Measurements from ENCODE around the gene WFIKKN1. TPM values are rescaled to one million over a fixed set of nuclear protein-coding genes. Genes with fewer than 3 reads are reported as not detected.
A peak's percentile ranks its signal among the peaks of the same experiment; 100 is the strongest.

Gene WFIKKN1
- total RNA-seq, 1 experiment from 2014 or later, result 12.3 TPM

DNA sequence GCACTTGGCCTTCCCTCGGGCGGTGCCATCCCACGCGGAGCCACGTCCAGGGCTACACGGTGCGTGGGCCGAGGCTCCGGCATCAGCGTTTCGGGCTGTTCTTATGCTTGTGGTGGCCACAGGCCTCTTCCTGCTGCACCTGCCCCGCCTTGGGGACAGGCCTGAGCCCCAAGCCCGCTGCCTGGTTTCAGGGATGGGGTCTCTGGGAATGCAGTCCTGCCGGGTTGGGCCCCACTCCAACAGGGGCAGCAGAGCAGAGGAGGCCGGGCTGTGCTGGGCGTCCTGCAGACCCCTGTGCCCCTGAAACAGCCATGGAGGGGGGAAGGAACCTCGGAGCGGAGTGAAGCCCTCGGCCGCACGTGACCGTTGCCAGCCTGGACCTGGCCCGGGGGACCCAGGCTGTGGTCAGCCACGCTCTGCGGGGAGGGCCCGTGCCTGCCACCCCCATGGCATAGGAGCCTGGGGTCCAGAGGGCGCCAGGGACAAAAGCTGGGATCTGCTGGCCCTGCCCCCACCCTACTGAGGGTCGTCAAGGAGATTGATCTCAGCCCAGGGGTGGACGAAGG, 453 bp upstream of the WFIKKN1 start:
- TF ChIP-seq ZNF416 (CRISPR knock-in tag; IDR thresholded peaks at IDR 0.05), result peak; percentile 27; the same call in 1 of the 2 replicates
- TF ChIP-seq, protein P1, sequence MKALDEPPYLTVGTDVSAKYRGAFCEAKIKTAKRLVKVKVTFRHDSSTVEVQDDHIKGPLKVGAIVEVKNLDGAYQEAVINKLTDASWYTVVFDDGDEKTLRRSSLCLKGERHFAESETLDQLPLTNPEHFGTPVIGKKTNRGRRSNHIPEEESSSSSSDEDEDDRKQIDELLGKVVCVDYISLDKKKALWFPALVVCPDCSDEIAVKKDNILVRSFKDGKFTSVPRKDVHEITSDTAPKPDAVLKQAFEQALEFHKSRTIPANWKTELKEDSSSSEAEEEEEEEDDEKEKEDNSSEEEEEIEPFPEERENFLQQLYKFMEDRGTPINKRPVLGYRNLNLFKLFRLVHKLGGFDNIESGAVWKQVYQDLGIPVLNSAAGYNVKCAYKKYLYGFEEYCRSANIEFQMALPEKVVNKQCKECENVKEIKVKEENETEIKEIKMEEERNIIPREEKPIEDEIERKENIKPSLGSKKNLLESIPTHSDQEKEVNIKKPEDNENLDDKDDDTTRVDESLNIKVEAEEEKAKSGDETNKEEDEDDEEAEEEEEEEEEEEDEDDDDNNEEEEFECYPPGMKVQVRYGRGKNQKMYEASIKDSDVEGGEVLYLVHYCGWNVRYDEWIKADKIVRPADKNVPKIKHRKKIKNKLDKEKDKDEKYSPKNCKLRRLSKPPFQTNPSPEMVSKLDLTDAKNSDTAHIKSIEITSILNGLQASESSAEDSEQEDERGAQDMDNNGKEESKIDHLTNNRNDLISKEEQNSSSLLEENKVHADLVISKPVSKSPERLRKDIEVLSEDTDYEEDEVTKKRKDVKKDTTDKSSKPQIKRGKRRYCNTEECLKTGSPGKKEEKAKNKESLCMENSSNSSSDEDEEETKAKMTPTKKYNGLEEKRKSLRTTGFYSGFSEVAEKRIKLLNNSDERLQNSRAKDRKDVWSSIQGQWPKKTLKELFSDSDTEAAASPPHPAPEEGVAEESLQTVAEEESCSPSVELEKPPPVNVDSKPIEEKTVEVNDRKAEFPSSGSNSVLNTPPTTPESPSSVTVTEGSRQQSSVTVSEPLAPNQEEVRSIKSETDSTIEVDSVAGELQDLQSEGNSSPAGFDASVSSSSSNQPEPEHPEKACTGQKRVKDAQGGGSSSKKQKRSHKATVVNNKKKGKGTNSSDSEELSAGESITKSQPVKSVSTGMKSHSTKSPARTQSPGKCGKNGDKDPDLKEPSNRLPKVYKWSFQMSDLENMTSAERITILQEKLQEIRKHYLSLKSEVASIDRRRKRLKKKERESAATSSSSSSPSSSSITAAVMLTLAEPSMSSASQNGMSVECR (CRISPR knock-in tag; IDR thresholded peaks at IDR 0.05; ENCODE audit: borderline replicate concordance), result peak; percentile 43; the same call in 1 of the 2 replicates
- no peak for TF ChIP-seq MXD4 (CRISPR knock-in tag; IDR thresholded peaks at IDR 0.05; ENCODE audit: borderline replicate concordance)
- TF ChIP-seq TP53 (CRISPR knock-in tag; IDR thresholded peaks at IDR 0.05), result no peak
- TF ChIP-seq GABPB1 (CRISPR knock-in tag; IDR thresholded peaks at IDR 0.05), result peak; percentile 6; the same call in 1 of the 2 replicates
- TF ChIP-seq FOXJ3 (CRISPR knock-in tag; IDR thresholded peaks at IDR 0.05; ENCODE audit: borderline replicate concordance), result no peak
- TF ChIP-seq, protein P2, sequence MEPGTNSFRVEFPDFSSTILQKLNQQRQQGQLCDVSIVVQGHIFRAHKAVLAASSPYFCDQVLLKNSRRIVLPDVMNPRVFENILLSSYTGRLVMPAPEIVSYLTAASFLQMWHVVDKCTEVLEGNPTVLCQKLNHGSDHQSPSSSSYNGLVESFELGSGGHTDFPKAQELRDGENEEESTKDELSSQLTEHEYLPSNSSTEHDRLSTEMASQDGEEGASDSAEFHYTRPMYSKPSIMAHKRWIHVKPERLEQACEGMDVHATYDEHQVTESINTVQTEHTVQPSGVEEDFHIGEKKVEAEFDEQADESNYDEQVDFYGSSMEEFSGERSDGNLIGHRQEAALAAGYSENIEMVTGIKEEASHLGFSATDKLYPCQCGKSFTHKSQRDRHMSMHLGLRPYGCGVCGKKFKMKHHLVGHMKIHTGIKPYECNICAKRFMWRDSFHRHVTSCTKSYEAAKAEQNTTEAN (CRISPR knock-in tag; IDR thresholded peaks at IDR 0.05), result no peak
- TF ChIP-seq, protein P3, sequence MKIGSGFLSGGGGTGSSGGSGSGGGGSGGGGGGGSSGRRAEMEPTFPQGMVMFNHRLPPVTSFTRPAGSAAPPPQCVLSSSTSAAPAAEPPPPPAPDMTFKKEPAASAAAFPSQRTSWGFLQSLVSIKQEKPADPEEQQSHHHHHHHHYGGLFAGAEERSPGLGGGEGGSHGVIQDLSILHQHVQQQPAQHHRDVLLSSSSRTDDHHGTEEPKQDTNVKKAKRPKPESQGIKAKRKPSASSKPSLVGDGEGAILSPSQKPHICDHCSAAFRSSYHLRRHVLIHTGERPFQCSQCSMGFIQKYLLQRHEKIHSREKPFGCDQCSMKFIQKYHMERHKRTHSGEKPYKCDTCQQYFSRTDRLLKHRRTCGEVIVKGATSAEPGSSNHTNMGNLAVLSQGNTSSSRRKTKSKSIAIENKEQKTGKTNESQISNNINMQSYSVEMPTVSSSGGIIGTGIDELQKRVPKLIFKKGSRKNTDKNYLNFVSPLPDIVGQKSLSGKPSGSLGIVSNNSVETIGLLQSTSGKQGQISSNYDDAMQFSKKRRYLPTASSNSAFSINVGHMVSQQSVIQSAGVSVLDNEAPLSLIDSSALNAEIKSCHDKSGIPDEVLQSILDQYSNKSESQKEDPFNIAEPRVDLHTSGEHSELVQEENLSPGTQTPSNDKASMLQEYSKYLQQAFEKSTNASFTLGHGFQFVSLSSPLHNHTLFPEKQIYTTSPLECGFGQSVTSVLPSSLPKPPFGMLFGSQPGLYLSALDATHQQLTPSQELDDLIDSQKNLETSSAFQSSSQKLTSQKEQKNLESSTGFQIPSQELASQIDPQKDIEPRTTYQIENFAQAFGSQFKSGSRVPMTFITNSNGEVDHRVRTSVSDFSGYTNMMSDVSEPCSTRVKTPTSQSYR (CRISPR knock-in tag; IDR thresholded peaks at IDR 0.05), result peak; percentile 61
- TF ChIP-seq, protein P4, sequence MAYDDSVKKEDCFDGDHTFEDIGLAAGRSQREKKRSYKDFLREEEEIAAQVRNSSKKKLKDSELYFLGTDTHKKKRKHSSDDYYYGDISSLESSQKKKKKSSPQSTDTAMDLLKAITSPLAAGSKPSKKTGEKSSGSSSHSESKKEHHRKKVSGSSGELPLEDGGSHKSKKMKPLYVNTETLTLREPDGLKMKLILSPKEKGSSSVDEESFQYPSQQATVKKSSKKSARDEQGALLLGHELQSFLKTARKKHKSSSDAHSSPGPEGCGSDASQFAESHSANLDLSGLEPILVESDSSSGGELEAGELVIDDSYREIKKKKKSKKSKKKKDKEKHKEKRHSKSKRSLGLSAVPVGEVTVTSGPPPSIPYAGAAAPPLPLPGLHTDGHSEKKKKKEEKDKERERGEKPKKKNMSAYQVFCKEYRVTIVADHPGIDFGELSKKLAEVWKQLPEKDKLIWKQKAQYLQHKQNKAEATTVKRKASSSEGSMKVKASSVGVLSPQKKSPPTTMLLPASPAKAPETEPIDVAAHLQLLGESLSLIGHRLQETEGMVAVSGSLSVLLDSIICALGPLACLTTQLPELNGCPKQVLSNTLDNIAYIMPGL (CRISPR knock-in tag; IDR thresholded peaks at IDR 0.05), result peak; percentile 56
- TF ChIP-seq, protein P5, sequence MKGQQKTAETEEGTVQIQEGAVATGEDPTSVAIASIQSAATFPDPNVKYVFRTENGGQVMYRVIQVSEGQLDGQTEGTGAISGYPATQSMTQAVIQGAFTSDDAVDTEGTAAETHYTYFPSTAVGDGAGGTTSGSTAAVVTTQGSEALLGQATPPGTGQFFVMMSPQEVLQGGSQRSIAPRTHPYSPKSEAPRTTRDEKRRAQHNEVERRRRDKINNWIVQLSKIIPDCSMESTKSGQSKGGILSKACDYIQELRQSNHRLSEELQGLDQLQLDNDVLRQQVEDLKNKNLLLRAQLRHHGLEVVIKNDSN (CRISPR knock-in tag; IDR thresholded peaks at IDR 0.05), result peak; percentile 86
- TF ChIP-seq, protein P6, sequence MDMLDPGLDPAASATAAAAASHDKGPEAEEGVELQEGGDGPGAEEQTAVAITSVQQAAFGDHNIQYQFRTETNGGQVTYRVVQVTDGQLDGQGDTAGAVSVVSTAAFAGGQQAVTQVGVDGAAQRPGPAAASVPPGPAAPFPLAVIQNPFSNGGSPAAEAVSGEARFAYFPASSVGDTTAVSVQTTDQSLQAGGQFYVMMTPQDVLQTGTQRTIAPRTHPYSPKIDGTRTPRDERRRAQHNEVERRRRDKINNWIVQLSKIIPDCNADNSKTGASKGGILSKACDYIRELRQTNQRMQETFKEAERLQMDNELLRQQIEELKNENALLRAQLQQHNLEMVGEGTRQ (CRISPR knock-in tag; IDR thresholded peaks at IDR 0.05), result peak; percentile 79
- 0 out of 2 replicates have a peak, but pooled peaks have one; percentile 8 for TF ChIP-seq ZNF138 (CRISPR knock-in tag; conservative IDR thresholded peaks at IDR 0.05)
- ATAC-seq, result peak; percentile 6
- Mint-ChIP-seq H3K4me3 (peak overlapping the region; percentile 59; the same call in 1 of the 2 replicates), H3K27ac (peak overlapping the region; percentile 41; the same call in 1 of the 2 replicates), H3K9me3 (no peaks in the 10 kb centered on the region), H3K27me3 (ENCODE audit: low read depth) (no peaks in the 10 kb centered on the region), H3K4me1 (peaks cover 18% of the 10 kb centered on the region), H3K36me3 (peaks cover 3% of the 10 kb centered on the region; the same call in 1 of the 2 replicates)
- DNase-seq (ENCODE audit: low spot score), result peak; percentile 47
- ChIA-PET POLR2A (interaction anchor here (0.9 kb wide), 1 partner anchor 90 kb away, joined by 3 read pairs; no protein-coding TSS in a partner anchor), CTCF (interaction anchor here (0.9 to 2.7 kb wide), 8 partner anchors 8 to 63 kb away, joined by 3 to 18 read pairs (median 4); partner anchors contain the start of genes NHLRC4, RHBDL1 and RHOT2)
